Measurements from ENCODE around the gene HS3ST1.

DNA sequence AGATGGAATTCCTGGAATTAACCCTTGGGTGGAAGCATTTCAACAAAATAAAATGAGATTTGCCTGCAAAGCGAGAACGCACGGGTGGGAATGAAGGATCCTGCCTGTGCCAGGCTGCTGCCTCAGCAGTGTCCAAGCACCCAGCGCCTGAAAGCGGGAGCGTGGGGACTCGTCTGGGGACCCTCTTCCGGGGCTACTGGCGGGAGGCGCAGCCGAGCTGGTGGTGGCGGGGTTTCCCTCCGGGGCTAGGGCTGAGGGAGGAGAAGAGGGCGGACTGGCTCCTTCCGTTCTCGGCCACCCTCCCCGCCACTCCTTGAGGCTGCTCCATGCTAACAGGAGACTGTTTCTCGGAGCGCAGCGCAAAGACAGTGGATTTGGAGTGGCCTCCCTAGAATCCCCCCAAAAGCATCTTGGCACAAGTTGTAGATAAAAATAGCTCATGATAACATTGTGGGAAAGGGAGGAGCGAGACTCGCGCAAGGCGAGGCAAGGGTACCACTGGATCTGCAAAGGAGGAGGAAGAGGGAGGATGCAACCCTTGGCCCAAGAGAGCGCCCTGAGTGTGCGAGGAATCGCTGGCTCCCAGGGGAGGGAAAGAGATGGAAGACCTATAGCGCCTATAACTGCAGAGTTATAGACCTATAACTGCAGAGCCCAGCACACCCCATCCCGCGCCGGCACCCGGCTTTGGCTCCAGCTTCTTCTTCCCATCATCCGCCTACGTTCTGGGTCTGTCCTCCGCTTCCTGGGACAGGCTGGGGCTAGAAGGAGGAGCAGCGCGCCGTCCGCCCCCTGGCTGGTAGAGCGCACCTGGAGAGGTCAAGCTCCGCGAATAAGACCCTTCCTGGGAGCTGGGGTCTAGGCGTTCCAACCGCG is 1.3 kb downstream of the HS3ST1 start:
- TF ChIP-seq POLR2A (IDR thresholded peaks at IDR 0.05; ENCODE audit: low read depth, low read length) (no peak), POLR2AphosphoS5 (IDR thresholded peaks at IDR 0.05; ENCODE audit: low read depth, low read length) (no peak)
